ENCODE data around the gene PTPA. TPM values are rescaled to one million over a fixed set of nuclear protein-coding genes. Genes with fewer than 3 reads are reported as not detected.
A peak's percentile ranks its signal among the peaks of the same experiment; 100 is the strongest.
"Not testable (repeated sequence)": the region's sequence is repeated elsewhere in the genome, so short reads cannot be mapped to it uniquely, and the experiment has no call there.

The PTPA gene
- total RNA-seq, 1 experiment from 2014 or later, result 89.0 TPM

DNA sequence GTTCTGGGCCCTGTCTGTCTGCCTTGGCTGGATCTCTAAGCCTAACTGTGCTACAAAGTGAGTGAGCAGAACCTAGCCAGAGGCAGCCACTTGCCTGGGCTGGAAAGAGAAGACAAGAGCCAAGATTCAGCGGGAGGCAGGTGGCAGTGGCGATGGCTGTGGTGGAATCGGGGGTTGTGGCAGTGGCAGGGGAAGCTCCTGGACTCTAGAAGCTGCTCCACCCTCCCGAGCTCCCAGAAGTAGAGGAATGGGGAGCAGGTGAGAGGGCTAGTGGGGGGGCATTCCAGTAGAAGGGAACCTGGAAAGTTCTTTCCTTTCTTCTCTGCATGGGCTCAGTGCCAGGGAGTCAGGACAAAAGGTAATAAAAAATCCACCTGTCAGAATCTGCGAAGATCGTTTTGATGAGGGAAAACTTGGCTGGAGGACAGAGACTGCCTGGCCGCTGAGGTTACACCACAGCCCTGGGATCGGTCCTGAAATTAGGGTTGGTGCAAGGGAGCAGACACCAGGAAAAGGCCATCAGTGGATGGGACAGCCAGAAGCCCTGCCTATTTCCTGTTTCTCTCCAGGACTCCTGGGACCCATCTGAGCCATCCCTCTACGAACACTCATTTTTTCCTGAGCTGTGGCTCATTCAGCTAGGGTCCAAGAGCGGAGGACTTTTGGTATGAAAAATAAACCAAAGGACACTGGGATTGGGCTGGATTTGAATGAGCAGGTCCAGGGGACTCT, 2.2 kb upstream of the PTPA start:
- DNase-seq (ENCODE audit: low spot score), result no peak

DNA sequence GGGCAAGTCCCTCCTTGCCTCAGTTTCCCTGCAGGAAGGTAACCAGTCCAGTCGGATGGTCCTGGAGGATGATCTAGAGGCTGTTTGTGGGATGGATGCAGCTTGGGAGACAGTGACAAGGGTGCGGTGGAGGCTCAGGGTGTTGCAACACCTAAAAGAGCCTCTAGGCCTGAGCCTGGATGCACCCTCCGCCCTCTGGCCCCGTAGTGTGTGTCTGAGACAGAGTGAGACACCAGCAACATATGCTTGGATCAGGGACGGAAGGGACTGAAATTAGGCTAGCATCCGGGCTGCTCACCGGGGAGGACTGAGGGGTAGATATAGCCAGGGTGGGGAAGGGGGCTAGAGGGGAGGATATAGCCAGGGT, 1.7 kb upstream of the PTPA start:
- no peak for DNase-seq (ENCODE audit: low spot score)

DNA sequence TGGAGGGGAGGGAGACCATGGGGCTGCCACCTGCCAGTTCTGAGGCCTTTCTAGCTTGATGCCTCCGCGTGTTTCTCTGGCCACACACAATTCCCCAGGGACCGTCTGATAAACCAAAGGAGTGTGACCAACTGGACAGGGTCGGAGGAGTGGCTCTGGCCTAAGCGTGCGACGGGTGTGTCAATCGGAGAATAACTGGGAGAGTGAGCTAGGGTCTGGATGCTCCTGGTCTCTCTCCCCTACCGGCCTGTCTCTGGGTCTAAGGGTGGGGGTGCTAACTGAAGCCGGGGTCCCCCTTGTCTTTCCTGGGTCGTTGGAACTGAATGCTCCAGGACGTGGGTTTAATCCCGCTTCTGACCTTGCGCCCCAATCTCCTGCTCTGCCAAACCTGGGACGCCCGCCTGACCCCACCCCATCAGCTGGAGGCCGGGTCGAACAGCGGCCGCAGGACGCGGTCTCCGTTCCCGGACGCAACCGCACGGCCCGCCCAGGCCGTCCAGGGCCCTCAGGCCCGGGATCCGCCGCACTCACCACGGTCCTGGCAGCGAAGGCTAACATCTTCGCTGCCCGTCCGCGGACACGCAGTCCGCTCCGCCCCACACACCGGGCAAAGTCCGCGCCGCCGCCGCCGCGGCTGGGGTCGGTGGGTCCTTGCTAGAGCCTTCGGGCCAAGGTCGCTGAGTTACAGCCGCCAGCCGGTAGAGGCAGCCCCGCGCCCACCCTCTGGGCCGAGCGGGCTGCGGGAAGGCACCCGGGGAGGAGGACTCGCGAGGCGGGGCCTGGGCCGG, 1.1 kb upstream of the PTPA start:
- DNase-seq (ENCODE audit: low spot score), result no peak

- no peak for DNase-seq (ENCODE audit: low spot score)
These were observed 425 bp downstream of the PTPA start for GRCh38 chr9:129111528-129112151.

- not testable (repeated sequence) for DNase-seq (ENCODE audit: low spot score)
These were observed 1.3 kb downstream of the PTPA start for GRCh38 chr9:129112526-129112925.

GRCh38 chr9:129113645-129114304, 2.6 kb downstream of the PTPA start:
- no peak for DNase-seq (ENCODE audit: low spot score)

DNA sequence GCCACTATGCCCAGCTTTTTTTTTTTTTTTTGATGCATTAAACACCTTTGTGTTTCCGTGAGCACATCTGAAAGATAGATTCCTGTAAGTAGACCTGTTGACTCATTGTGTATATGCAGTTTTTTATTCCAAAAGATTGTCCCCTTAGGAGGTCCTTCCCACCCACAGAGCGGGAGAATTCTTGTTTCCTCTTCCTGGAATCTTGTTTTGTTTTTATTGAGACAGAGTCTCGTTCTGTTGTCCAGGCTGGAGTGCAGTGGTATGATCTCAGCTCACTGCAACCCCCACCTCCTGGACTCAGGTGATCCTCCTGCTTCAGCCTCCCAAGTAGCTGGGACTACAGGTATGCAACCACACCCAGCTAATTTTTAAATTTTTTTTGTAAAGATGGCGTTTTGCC, 7.6 kb downstream of the PTPA start:
- no peak for DNase-seq (ENCODE audit: low spot score)

- DNase-seq (ENCODE audit: low spot score), result no peak
These were observed 10.3 kb downstream of the PTPA start for GRCh38 chr9:129121483-129121882.

- DNase-seq (ENCODE audit: low spot score), result no peak
These were observed 10.9 kb downstream of the PTPA start for GRCh38 chr9:129122133-129122532.

- not testable (repeated sequence) for DNase-seq (ENCODE audit: low spot score)
These were observed 11.8 kb downstream of the PTPA start for GRCh38 chr9:129122976-129123375.

DNA sequence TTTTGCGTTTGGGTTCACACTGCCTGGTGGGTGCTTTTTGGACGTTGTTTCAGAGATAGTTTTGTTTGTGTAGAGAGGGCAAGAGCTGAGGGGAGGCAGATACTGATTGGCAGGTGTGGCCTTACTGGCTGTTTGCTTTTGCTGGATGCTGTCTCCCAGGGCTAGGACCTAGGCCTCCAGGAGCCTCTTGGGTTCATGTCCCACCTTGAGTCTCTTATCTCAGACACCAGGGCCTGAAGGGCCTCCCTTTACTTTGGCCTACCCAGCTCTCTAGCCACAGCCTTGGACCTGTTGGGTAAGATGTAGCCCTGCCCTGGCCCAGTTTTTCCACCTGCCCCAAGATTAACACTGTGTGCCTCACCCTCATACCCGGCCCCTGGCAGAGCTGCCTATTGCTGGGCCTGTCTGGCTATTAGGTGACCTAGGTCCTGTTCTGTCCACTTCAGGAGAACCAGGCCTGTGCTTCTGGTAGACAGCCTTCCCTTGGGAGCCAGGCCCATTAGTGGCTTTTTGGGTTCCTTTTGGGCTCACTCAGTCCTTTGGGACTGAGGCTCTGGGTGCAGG, 13.4 kb downstream of the PTPA start:
- DNase-seq (ENCODE audit: low spot score), result no peak

DNA sequence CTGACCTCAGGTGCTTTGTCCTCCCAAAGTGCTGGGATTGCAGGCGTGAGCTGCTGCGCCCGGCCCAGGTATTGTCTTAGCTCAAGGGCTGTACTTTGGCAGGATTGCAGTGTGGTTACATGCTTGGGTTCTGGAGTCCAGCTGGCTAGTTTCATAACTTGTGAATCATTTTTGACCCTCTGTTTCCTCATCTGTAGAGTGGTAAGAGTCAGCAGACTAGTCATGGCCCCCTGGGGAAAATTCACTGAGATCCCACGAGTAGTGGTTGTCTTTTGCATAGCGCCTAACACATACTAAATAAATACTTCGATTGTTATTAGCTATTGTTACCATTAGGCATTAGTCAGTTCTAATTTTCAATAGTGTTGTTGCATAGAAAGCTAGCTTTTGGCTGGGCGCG, 14.3 kb downstream of the PTPA start:
- DNase-seq (ENCODE audit: low spot score), result no peak

DNA sequence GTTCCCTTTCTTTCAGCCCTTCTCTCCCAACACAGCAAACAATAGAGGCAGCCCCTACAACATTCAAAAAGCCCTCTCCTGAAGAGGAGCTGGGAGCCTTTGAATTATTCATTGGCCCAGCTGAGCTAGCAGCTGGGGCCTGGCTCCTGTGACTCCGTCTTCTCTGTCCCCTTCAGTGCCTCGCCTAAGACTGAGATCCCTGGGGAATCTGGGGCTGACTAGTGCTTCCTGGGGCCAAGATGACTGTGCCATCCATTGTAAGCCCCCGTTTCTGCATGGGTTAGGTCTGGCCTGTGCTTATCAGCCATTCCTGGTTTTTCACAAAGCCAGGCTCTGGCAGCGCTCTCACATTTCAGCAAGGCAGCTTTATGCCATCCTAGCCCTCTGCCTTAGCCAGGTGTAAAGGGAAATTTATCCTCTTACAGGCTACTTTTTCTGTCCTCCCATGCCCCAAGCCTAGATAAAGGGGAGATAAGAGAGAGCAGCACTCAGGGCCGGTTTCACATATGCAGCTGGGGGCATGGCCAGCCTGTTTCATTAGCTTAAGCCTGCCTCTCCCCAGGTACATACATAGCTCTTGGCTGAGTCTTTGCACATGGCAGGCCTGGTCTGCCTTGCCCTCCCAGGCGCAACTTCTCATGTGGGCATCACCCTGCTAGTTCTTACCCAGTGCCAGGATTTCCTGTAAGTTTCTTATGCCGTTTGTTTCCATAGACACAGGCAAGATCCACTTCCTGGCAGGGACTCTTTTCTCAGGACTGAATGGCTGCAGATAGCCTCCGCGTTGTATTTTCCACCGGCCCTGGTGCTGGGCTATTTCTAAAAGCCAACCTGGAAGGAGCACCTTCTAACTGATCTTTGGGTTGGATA, 15.8 kb downstream of the PTPA start:
- no peak for DNase-seq (ENCODE audit: low spot score)

DNA sequence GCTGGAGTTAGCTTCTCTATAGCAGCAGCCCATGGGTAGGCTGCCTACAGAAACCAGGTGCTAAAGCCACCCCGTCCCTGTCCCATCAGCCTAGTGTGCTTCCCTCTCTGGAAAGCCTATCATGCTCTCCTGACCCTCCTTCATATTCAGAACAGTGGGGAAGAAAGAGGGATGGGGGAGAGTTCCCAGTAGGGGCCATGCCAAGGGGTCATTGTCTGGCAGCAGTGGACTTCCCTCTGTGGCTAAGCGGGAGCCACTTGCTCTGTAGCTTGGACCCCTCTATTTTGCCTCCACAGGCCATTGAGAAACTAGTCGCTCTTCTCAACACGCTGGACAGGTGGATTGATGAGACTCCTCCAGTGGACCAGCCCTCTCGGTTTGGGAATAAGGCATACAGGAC, 17.5 kb downstream of the PTPA start:
- no peak for DNase-seq (ENCODE audit: low spot score)

- DNase-seq (ENCODE audit: low spot score), result not testable (repeated sequence)
These were observed 19.1 kb downstream of the PTPA start for GRCh38 chr9:129130271-129130670.

- no peak for DNase-seq (ENCODE audit: low spot score)
These were observed 19.6 kb downstream of the PTPA start for GRCh38 chr9:129130791-129131190.

GRCh38 chr9:129131300-129132145, 20.3 kb downstream of the PTPA start:
- peak; percentile 50 for DNase-seq (ENCODE audit: low spot score)

- no peak for DNase-seq (ENCODE audit: low spot score)
These were observed 21.9 kb downstream of the PTPA start for GRCh38 chr9:129133082-129133481.

GRCh38 chr9:129135476-129135875, 24.3 kb downstream of the PTPA start:
- DNase-seq (ENCODE audit: low spot score), result no peak

- DNase-seq (ENCODE audit: low spot score), result no peak
These were observed 25.3 kb downstream of the PTPA start for GRCh38 chr9:129136446-129137035.

All from H4 (cell line).